Measurements from ENCODE around the gene GET4. TPM values are rescaled to one million over a fixed set of nuclear protein-coding genes. Genes with fewer than 3 reads are reported as not detected.
A peak's percentile ranks its signal among the peaks of the same experiment; 100 is the strongest.
"Not testable (repeated sequence)": the region's sequence is repeated elsewhere in the genome, so short reads cannot be mapped to it uniquely, and the experiment has no call there.

Gene GET4
- total and polyA plus RNA-seq, 5 experiments from 2014 or later: 23.0 to 64.1 (median 34.6) TPM

DNA sequence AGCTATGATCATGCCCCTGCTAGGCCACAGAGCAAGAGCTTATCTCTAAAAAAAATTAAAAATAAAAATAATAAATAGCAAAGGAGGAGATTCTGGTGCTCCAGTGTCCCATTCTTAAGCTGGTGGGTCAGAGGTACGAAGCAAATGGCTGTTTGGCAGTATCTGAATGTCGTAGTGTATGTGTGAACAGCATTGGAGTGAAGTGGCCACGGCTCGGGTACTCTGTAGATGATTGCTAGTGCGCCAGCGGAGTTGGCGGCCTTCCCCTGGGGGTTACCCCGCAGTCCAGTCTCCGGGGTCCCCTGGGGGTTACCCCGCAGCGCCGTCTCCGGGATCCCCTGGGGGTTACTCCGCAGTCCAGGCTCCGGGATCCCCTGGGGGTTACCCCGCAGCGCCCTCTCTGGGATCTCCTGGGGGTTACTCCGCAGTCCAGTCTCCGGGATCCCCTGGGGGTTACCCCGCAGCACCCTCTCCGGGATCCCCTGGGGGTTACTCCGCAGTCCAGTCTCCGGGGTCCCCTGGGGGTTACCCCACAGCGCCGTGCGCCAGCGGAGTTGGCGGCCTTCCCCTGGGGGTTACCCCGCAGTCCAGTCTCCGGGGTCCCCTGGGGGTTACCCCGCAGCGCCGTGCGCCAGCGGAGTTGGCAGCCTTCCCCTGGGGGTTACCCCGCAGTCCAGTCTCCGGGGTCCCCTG lies 29.2 kb upstream of the GET4 start:
- peak in 1 of 10 donors; percentile 19 for DNase-seq
- H3K27ac Mint-ChIP-seq, H3K4me3 Mint-ChIP-seq, POLR2A ChIA-PET, H3K4me1 Mint-ChIP-seq, H3K9me3 Mint-ChIP-seq, H3K27me3 Mint-ChIP-seq, ATAC-seq: not testable (repeated sequence)
- H3K36me3 Mint-ChIP-seq: peaks cover 5 to 69% (median 25%) of the 10 kb centered on the region in 3 donors

DNA sequence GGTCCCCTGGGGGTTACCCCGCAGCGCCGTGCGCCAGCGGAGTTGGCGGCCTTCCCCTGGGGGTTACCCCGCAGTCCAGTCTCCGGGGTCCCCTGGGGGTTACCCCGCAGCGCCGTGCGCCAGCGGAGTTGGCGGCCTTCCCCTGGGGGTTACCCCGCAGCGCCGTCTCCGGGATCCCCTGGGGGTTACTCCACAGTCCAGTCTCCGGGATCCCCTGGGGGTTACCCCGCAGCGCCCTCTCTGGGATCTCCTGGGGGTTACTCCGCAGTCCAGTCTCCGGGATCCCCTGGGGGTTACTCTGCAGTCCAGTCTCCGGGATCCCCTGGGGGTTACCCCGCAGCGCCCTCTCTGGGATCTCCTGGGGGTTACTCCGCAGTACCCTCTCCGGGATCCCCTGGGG lies 28.6 kb upstream of the GET4 start:
- peaks cover 5 to 69% (median 20%) of the 10 kb centered on the region in 3 donors for H3K36me3 Mint-ChIP-seq
- H3K9me3 Mint-ChIP-seq, H3K27me3 Mint-ChIP-seq, H3K4me1 Mint-ChIP-seq, ATAC-seq, H3K4me3 Mint-ChIP-seq, POLR2A ChIA-PET, H3K27ac Mint-ChIP-seq: not testable (repeated sequence)
- peak in 1 of 10 donors; percentile 28 for DNase-seq

DNA sequence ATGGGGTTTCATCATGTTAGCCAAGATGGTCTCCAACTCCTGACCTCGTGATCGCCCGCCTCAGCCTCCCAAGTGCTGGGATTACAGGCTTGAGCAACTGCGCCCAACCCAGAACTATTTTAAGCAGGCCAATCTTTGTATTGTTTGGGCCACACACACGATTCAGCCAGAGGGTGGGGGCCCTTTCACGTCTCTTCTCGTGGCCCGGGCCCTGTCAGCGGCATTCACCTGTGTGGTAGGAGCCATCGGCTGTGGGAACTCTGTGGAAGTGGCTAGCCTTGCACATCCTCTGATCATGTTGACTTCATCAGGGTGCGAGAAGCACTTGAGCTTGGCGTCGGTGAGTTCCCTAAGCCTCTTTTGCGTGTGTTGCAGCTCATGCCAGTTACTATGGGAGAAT lies 27.2 kb upstream of the GET4 start:
- Mint-ChIP-seq H3K36me3 (peaks cover 5 to 70% (median 18%) of the 10 kb centered on the region in 3 donors), H3K27me3 (no peaks in the 10 kb centered on the region), H3K27ac (no peak overlapping the region), H3K4me3 (no peak overlapping the region), H3K9me3 (peaks cover 0 to 2% (median 0%) of the 10 kb centered on the region in 9 donors), H3K4me1 (peaks cover 0 to 2% (median 0%) of the 10 kb centered on the region in 4 donors)
- DNase-seq (peak in 1 of 10 donors; percentile 4), ATAC-seq (no peak)
- POLR2A ChIA-PET: no interaction called here

DNA sequence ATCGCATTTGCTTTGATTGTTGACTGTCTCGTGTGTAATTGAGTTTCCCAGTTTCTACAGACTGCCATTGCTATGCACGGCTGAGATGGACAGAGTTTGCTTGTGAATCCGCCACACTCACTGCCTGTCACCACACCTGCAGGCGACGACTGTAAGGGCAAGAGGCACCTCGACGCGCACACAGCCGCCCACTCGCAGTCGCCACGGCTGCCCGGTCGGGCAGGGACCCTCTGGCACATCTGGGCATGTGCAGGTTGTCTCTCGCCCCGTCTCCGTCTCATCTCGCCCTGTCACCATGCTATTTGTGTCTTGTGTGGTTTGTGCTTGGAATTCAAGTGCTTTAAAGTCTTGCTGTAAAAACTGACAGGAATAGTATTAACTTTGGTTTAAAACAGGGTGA lies 26.6 kb upstream of the GET4 start:
- ATAC-seq (no peak), DNase-seq (peak in 1 of 10 donors; percentile 27)
- H3K4me3 Mint-ChIP-seq: no peak overlapping the region
- H3K27me3 Mint-ChIP-seq: no peaks in the 10 kb centered on the region
- POLR2A ChIA-PET: no interaction called here
- no peak overlapping the region for H3K27ac Mint-ChIP-seq
- H3K36me3 Mint-ChIP-seq: peaks cover 5 to 71% (median 20%) of the 10 kb centered on the region in 3 donors
- H3K9me3 Mint-ChIP-seq: peaks cover 0 to 2% (median 0%) of the 10 kb centered on the region in 9 donors
- peaks cover 0 to 2% (median 0%) of the 10 kb centered on the region in 4 donors for H3K4me1 Mint-ChIP-seq

DNA sequence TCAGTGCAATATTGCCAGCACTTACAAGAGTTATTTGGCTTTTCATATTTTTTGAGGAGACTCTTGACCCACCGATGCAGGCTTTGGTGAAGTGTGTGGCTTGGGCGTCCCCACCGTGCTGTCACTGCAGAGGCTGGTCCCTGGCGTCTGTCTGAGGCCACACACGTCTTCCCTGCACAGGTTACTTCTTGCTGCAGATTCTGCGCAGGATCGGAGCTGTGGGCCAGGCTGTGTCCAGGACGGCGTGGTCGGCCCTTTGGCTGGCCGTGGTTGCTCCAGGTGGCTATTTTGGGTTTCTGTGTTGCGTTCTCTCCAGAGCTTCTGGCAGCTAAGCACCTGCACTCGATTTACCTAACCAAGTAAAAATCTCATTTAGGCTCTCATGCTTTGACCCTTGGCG lies 25.1 kb upstream of the GET4 start:
- POLR2A ChIA-PET: no interaction called here
- ATAC-seq (no peak), DNase-seq (peak in 1 of 10 donors; percentile 56)
- no peak overlapping the region for H3K27ac Mint-ChIP-seq
- H3K36me3 Mint-ChIP-seq: peaks cover 5 to 73% (median 12%) of the 10 kb centered on the region in 3 donors
- H3K9me3 Mint-ChIP-seq: peaks cover 0 to 2% (median 0%) of the 10 kb centered on the region in 9 donors
- peaks cover 0 to 2% (median 0%) of the 10 kb centered on the region in 4 donors for H3K4me1 Mint-ChIP-seq
- no peak overlapping the region for H3K4me3 Mint-ChIP-seq
- no peaks in the 10 kb centered on the region for H3K27me3 Mint-ChIP-seq

DNA sequence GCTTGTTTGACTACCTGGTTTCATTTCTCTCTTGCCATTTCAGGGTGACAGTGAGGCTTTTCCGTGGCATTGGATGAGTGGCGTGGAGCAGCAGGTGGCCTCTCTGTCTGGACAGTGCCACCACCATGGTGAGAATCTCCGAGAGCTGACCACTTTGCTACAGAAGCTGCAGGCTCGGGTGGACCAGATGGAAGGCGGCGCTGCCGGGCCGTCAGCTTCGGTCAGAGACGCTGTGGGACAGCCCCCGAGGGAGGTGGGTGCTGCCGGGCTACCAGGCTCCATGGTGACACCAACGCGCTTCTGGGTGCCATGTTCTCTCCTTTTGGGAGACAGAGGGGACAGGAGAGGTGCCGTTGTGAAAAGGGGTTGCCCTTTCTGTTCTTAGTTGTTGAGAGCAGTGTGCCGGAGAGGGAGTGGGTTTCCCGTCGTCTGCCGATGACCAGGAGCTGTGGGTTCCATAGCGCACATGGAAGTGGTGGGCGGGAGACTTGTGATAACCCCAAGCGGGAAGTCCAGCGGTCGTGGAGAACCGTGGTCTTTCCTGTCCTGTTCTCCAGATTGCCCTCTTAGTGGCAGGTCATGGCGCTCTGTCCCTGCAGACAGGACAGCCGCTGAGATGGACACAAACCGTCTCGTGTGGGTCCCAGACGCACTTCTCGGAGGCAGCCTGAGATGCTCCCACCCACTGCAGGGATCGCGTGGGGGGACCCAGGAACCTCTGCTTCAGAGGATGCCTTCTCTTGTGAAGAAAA lies 22.8 kb upstream of the GET4 start:
- H3K36me3 Mint-ChIP-seq: peaks cover 1 to 84% (median 13%) of the 10 kb centered on the region in 3 donors
- no peaks in the 10 kb centered on the region for H3K27me3 Mint-ChIP-seq
- peak in 1 of 10 donors; percentile 59 for DNase-seq
- H3K27ac Mint-ChIP-seq: no peak overlapping the region
- peaks cover 0 to 2% (median 0%) of the 10 kb centered on the region in 4 donors for H3K4me1 Mint-ChIP-seq
- ATAC-seq: no peak
- no peak overlapping the region for H3K4me3 Mint-ChIP-seq
- POLR2A ChIA-PET: interaction anchor here (0.6 kb wide), 1 partner anchor 21 kb away, joined by 4 read pairs; no protein-coding TSS in a partner anchor
- peaks cover 0 to 2% (median 0%) of the 10 kb centered on the region in 9 donors for H3K9me3 Mint-ChIP-seq

DNA sequence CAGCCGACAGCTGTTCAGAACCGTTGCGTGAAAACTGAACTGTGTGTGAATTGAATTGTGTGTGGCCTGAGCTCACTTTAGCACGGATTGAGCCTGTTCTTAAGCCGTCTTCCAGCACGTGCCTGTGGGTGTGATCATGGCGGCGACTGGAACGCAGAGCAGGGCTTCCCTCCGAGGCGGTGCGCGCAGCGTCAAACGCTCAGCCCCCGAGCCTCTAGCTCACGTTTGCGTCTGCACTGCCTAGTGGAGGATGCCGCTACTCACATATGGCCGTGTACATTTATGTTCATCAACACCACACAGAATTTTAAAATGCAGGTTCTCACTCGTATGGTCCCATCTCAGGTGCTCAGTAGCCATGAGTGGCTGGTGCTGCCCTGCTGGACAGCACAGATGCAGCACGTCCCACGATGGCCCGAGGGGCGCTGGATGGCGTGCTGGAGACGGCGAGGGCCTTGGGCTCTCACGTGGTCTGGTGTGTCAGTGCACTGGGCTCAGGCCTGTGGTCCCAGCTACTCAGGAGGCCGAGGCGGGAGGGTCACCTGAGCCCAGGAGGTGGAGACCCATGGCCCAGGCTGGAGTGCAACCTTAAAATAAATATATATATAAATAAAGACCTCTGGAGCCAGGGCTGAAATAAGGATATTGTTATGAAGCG lies 22.1 kb upstream of the GET4 start:
- Mint-ChIP-seq H3K27me3 (no peaks in the 10 kb centered on the region), H3K36me3 (peaks cover 0 to 84% (median 12%) of the 10 kb centered on the region in 3 donors), H3K4me3 (no peak overlapping the region), H3K9me3 (no peaks in the 10 kb centered on the region), H3K27ac (peak overlapping the region in 1 of 10 donors; percentile 18), H3K4me1 (peaks cover 0 to 2% (median 0%) of the 10 kb centered on the region in 4 donors)
- POLR2A ChIA-PET: no interaction called here
- ATAC-seq: no peak
- DNase-seq: peak in 1 of 10 donors; percentile 32

DNA sequence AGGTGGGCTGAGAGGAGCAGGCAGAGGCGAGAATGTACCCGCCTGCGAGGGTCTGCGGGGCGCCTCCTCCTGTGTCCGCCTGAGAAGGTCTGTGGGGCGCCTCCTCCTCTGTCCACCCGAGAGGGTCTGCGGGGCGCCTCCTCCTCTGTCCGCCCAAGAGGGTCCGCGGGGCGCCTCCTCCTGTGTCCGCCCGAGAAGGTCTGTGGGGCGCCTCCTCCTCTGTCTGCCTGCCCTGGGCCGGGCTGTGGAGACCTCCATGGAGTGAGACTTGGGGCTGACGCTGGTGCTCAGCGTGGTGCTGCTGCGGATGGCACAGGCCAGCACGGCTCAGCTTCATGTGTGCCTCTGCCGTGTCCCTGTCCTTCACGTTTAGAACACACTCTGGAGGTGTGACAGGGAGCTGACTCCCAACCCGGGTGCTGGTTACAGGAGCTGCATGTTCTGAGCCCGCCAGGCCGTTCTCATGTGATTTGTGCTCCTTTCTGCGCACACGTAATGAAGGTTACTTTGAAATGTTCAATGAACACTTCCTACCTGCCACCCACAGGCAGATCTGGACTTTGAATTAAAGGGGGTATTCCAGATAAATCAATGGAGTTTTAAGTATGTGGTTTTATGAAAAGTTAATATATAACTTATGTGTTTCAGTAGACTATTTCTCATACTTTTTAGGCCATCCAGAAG lies 20.5 kb upstream of the GET4 start:
- ATAC-seq (no peak), DNase-seq (peak in 1 of 10 donors; percentile 14)
- H3K27ac Mint-ChIP-seq: no peak overlapping the region
- H3K9me3 Mint-ChIP-seq: no peaks in the 10 kb centered on the region
- H3K4me1 Mint-ChIP-seq: peaks cover 0 to 2% (median 0%) of the 10 kb centered on the region in 4 donors
- H3K36me3 Mint-ChIP-seq: peaks cover 4 to 88% (median 18%) of the 10 kb centered on the region in 3 donors
- POLR2A ChIA-PET: no interaction called here
- no peaks in the 10 kb centered on the region for H3K27me3 Mint-ChIP-seq
- H3K4me3 Mint-ChIP-seq: no peak overlapping the region

DNA sequence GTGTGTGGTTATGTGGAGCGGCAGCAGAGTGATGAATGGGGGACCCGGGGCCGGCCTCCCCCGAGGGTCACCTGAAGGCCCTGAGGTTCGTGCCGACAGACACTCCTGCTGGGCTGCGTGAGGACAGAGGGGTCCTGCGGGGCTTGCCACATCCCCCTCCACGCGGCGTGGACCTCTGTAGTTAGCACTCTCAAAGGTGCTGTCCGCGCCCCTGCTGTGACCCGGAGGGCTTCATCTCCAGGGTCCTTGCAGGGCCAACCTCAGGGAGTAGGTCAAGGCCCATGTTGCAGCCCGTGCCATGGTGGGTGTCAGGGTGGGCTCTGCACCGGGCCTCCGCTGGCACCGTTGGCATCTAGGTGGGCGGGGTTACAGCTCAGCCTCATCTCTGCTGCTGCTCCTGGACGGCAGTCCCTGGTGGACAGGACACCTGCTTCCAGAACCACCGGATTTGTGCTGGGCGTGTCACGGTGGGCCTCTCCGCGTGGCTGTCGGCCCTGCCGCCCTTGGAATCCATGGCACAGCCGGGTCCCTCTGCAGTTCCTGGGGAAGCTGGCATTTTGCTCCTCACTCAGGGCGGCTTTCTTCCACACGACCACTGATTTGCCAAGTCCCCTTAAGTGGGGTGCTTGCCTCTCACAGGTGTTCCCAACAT lies 19.8 kb upstream of the GET4 start:
- Mint-ChIP-seq H3K27ac (peak overlapping the region in 1 of 10 donors; percentile 45), H3K4me1 (peaks cover 0 to 4% (median 0%) of the 10 kb centered on the region in 4 donors), H3K27me3 (no peaks in the 10 kb centered on the region), H3K9me3 (no peaks in the 10 kb centered on the region), H3K4me3 (no peak overlapping the region), H3K36me3 (peaks cover 4 to 89% (median 26%) of the 10 kb centered on the region in 3 donors)
- DNase-seq: peak in 1 of 10 donors; percentile 60
- POLR2A ChIA-PET: no interaction called here
- ATAC-seq: no peak

DNA sequence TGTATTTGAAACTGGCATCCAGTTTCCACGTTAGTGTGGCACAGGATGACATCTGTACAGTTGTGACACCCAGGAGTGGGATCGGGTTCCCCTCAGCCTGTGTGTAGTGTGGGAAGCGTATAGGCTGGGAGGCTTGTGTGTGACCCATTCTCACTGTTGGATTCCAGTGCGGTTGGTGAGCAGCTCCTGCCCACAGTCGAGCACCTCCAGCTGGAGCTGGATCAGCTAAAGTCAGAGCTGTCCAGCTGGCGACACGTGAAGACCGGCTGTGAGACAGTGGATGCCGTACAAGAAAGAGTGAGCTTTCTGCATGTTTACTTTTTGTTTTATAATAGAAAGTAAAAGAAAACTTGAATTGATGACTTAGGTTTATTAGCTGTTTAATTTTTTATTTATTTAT lies 18.7 kb upstream of the GET4 start:
- ATAC-seq: no peak
- Mint-ChIP-seq H3K27ac (no peak overlapping the region), H3K4me1 (peaks cover 0 to 4% (median 0%) of the 10 kb centered on the region in 4 donors), H3K36me3 (peaks cover 4 to 89% (median 35%) of the 10 kb centered on the region in 3 donors), H3K4me3 (no peak overlapping the region), H3K27me3 (no peaks in the 10 kb centered on the region), H3K9me3 (no peaks in the 10 kb centered on the region)
- peak in 1 of 10 donors; percentile 23 for DNase-seq
- POLR2A ChIA-PET: interaction anchor here (0.6 kb wide), 1 partner anchor 217 kb away, joined by 3 read pairs; no protein-coding TSS in a partner anchor

DNA sequence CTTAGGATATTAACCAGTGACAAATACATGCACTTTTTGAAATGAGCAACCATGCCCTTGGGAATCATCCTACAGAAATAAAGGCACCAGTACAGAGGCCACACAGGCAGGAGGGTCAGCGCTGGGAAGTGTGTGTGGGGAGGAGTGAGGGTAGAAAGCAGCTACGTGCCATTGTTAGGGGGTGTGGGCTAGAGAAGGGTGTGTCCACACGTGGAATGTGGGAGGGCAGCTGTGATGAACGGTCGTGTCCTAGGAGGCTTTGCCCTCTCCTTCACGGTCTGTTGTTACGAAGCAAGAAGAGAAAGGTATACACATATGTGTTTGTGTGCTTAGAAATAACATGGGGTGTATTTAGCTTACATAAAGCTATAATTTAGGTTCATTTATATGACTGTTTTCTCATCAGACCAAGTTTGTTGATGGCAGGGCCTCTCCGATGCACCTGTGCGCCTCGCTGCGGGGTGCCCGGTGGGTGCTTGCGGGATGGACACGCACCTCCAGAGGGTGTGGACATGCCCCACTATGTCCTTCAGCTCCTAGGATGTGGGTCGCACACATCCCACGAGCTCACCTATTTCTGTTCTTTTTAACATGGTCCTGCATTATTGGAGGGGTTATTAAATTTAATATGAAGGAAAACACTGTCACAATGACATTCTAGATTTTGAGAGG lies 16.9 kb upstream of the GET4 start:
- H3K27ac Mint-ChIP-seq: peak overlapping the region in 5 of 10 donors; percentile 19 to 81 (median 29)
- peaks cover 4 to 85% (median 32%) of the 10 kb centered on the region in 3 donors for H3K36me3 Mint-ChIP-seq
- ATAC-seq (no peak), DNase-seq (peak in 1 of 10 donors; percentile 45)
- H3K4me3 Mint-ChIP-seq: no peak overlapping the region
- no peaks in the 10 kb centered on the region for H3K9me3 Mint-ChIP-seq
- POLR2A ChIA-PET: no interaction called here
- no peaks in the 10 kb centered on the region for H3K27me3 Mint-ChIP-seq
- H3K4me1 Mint-ChIP-seq: peaks cover 0 to 2% (median 0%) of the 10 kb centered on the region in 4 donors

Data from naive thymus-derived CD8-positive, alpha-beta T cell (primary cell).